ENCODE measurements around the gene MYLIP. TPM values are rescaled to one million over a fixed set of nuclear protein-coding genes. Genes with fewer than 3 reads are reported as not detected.

The MYLIP gene
- total and polyA plus RNA-seq, 2 donors (not counting 1 experiment from before 2014, with no cell fraction given) = 40.6 to 104 TPM

DNA sequence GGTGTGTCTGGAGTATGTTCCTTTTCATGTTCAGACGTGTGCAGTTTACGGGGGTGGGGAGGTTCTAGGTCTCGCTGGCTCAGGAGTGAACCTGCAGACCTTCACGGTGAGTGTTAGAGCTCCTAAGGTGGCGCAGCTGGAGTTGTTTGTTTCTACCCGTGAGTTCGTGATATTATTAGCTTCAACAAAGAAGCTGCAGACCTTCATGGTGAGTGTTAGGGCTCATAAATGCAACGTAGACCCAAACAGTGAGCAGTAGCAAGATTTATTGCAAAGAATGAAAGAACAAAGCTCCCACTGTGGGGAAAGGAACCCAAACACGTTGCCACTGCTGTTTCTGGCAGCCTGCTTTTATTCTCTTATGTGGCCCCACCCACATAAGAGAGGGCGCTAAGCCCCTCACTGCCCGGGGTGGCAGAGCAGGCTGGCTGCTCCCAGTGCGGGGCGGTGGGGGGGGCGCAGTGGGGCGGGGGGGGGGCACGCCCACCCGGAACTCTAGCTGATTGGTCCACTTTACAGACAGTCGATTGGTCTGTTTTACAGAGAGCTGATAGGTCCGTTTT lies 68.2 kb downstream of the MYLIP start:
- Mint-ChIP-seq H3K9me3 (ENCODE audit: insufficient read depth) (no peaks in the 10 kb centered on the region), H3K27me3 (peaks cover 29% of the 10 kb centered on the region), H3K4me1 (peaks cover 3% of the 10 kb centered on the region), H3K4me3 (no peak overlapping the region), H3K27ac (no peak overlapping the region)
- TF ChIP-seq EZH2 (IDR thresholded peaks at IDR 0.05; ENCODE audit: borderline replicate concordance, insufficient read depth, low read depth, low read length, poor library complexity, severe bottlenecking) = no peak
- TF ChIP-seq, protein P1, sequence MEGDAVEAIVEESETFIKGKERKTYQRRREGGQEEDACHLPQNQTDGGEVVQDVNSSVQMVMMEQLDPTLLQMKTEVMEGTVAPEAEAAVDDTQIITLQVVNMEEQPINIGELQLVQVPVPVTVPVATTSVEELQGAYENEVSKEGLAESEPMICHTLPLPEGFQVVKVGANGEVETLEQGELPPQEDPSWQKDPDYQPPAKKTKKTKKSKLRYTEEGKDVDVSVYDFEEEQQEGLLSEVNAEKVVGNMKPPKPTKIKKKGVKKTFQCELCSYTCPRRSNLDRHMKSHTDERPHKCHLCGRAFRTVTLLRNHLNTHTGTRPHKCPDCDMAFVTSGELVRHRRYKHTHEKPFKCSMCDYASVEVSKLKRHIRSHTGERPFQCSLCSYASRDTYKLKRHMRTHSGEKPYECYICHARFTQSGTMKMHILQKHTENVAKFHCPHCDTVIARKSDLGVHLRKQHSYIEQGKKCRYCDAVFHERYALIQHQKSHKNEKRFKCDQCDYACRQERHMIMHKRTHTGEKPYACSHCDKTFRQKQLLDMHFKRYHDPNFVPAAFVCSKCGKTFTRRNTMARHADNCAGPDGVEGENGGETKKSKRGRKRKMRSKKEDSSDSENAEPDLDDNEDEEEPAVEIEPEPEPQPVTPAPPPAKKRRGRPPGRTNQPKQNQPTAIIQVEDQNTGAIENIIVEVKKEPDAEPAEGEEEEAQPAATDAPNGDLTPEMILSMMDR (IDR thresholded peaks at IDR 0.05) = no peak
- DNase-seq (no peak), ATAC-seq (ENCODE audit: low read depth) (no peak)
- Histone ChIP-seq H3K36me3 (replicated peaks in 1 of 2; ENCODE audit: control extremely low read depth in 1 of 2, control insufficient read depth in 1 of 2, extremely low read depth in 1 of 2, insufficient read depth in 2 of 2, low read length in 1 of 2) (no peaks in the 10 kb centered on the region), H3K4me3 (ENCODE audit: control extremely low read depth in 1 of 5, extremely low read depth in 1 of 5, insufficient read depth in 1 of 5, low read depth in 2 of 5, low read length in 4 of 5) (no peak overlapping the region), H4K20me1 (ENCODE audit: control insufficient read depth, insufficient read depth, low read length, poor library complexity, severe bottlenecking) (no peaks in the 10 kb centered on the region), H3K79me2 (ENCODE audit: control insufficient read depth, insufficient read depth, low read length) (no peaks in the 10 kb centered on the region), H3K27ac (ENCODE audit: low read length in 2 of 2) (no peak overlapping the region), H2AFZ (ENCODE audit: insufficient read depth, low read depth, low read length, poor library complexity, severe bottlenecking) (no peak overlapping the region), H3K4me1 (ENCODE audit: control insufficient read depth in 2 of 2, insufficient read depth in 2 of 2, low read length in 2 of 2) (no peaks in the 10 kb centered on the region), H3K4me2 (replicated peaks; ENCODE audit: low read depth, low read length, poor library complexity, severe bottlenecking) (no peak overlapping the region), H3K27me3 (replicated peaks in 1 of 4; ENCODE audit: control extremely low read depth in 1 of 4, control insufficient read depth in 3 of 4, insufficient read depth in 4 of 4, low read length in 3 of 4) (peaks cover 0 to 8% (median 0%) of the 10 kb centered on the region in 4 experiments), H3K9ac (ENCODE audit: low read length) (no peak overlapping the region), H3K9me3 (ENCODE audit: control extremely low read depth in 1 of 3, control insufficient read depth in 2 of 3, insufficient read depth in 1 of 3, low read length in 2 of 3) (peaks cover 0 to 10% (median 0%) of the 10 kb centered on the region in 3 donors)
- WGBS (ENCODE audit: insufficient coverage) = 90% methylated on average over 9 of the region's 19 CpGs
- CTCF ChIA-PET = interaction anchor here (1.5 to 10.9 kb wide), 2 partner anchors 8 to 14 kb away, joined by 7 to 137 read pairs; no protein-coding TSS in a partner anchor
- intact Hi-C loops (cut with micrococcal nuclease) = no loop called here
- POLR2A ChIA-PET = no interaction called here

Small RNAs within 50 kb of the gene (small RNA-seq; reads per million reads assigned to genes)
- not detected for gene MIR4639 (ENCODE audit: insufficient read length, low read depth, low replicate concordance)

Other genes with a start within 250 kb of the MYLIP start
- 0.41 TPM in 1 of 2 replicates, not detected in the other for gene GMPR, start 109.5 kb downstream of the MYLIP start, total RNA-seq
- gene GMPR, start 109.5 kb downstream of the MYLIP start, polyA plus RNA-seq = 0.37 and 0.82 TPM in 2 replicates

Data from B cell (primary cell).